Liver (tissue), 9 donors: ENCODE data around the gene TMEM178B. TPM values are rescaled to one million over a fixed set of nuclear protein-coding genes. Genes with fewer than 3 reads are reported as not detected.
"Not testable (repeated sequence)": the region's sequence is repeated elsewhere in the genome, so short reads cannot be mapped to it uniquely, and the experiment has no call there.

ENCODE experiments used
- DNase-seq: peaks from one replicate; pipeline ENCODE4 v3.0.0-alpha.2; 2017; ENCODE audit warnings: low spot score
- H3K27ac ChIP-seq, 2 donors: one replicate each; pipeline ENCODE4 v1.7.0; 2013; ENCODE audit warnings: inconsistent platforms in 2 of 2, low read length in 2 of 2, control low read depth in 1 of 2, low read depth in 1 of 2, mild to moderate bottlenecking in 1 of 2
- H3K27me3 ChIP-seq, 4 donors: one replicate each; pipeline versions ENCODE4 v1.6.1 to v1.7.0; 2013; ENCODE audit warnings: low read length in 3 of 4, inconsistent platforms in 1 of 4, mild to moderate bottlenecking in 1 of 4, moderate library complexity in 1 of 4; ENCODE audit not compliant: control insufficient read depth in 4 of 4, insufficient read depth in 4 of 4
- H3K36me3 ChIP-seq, 4 donors: one replicate each; pipeline versions ENCODE4 v1.6.1 to v1.7.0; 2013; ENCODE audit warnings: low read length in 3 of 4, mild to moderate bottlenecking in 3 of 4, low read depth in 1 of 4, moderate library complexity in 1 of 4; ENCODE audit not compliant: control insufficient read depth in 4 of 4, insufficient read depth in 3 of 4
- H3K4me1 ChIP-seq, 4 donors: one replicate each; pipeline versions ENCODE4 v1.6.1 to v1.7.0; 2013; ENCODE audit warnings: low read length in 3 of 4, mild to moderate bottlenecking in 3 of 4, moderate library complexity in 1 of 4; ENCODE audit not compliant: control insufficient read depth in 4 of 4, insufficient read depth in 4 of 4
- H3K4me3 ChIP-seq, 3 donors: one replicate each; pipeline versions ENCODE4 v1.6.1 to v1.7.0; 2013; ENCODE audit warnings: low read length in 3 of 3, control low read depth in 1 of 3, low read depth in 1 of 3, mild to moderate bottlenecking in 1 of 3
- H3K9ac ChIP-seq, 2 donors: one replicate each; pipeline ENCODE4 v1.7.0; 2013; ENCODE audit warnings: low read length in 2 of 2, mild to moderate bottlenecking in 2 of 2, moderate library complexity in 2 of 2, control low read depth in 1 of 2, low read depth in 1 of 2
- H3K9me3 ChIP-seq, 4 donors: one replicate each; pipeline versions ENCODE4 v1.6.1 to v1.7.0; 2013; ENCODE audit warnings: low read length in 3 of 4; ENCODE audit not compliant: control insufficient read depth in 4 of 4
- FOXA1 ChIP-seq: IDR thresholded peaks from 2 replicates; pipeline ENCODE4 v1.6.1; 2016; ENCODE audit warnings: antibody characterized with exemption
- GABPA ChIP-seq, 2 donors: IDR thresholded peaks in 1 of 2; conservative IDR thresholded peaks in 1 of 2; 2 replicates each; pipeline ENCODE4 v1.6.1; 2016; ENCODE audit warnings: antibody characterized with exemption in 2 of 2, mild to moderate bottlenecking in 1 of 2, moderate library complexity in 1 of 2
- HNF4A ChIP-seq, 2 donors: conservative IDR thresholded peaks; 2 replicates each; pipeline ENCODE4 v1.6.1; 2016; ENCODE audit warnings: antibody characterized with exemption in 2 of 2, mild to moderate bottlenecking in 2 of 2
- HNF4G ChIP-seq: IDR thresholded peaks from 2 replicates; pipeline ENCODE4 v1.6.1; 2016; ENCODE audit warnings: antibody characterized with exemption
- JUND ChIP-seq, 2 donors: IDR thresholded peaks; 2 replicates each; pipeline ENCODE4 v1.6.1; 2016; ENCODE audit warnings: antibody characterized with exemption in 2 of 2
- MAX ChIP-seq: IDR thresholded peaks from 2 replicates; pipeline ENCODE4 v1.6.1; 2016; ENCODE audit warnings: antibody characterized with exemption
- NR2F2 ChIP-seq: IDR thresholded peaks from 2 replicates; pipeline ENCODE4 v1.6.1; 2016; ENCODE audit warnings: antibody characterized with exemption
- REST ChIP-seq: IDR thresholded peaks from 2 replicates; pipeline ENCODE4 v1.6.1; 2016; ENCODE audit warnings: antibody characterized with exemption, mild to moderate bottlenecking
- RXRA ChIP-seq, 2 donors: IDR thresholded peaks; 2 replicates each; pipeline ENCODE4 v1.6.1; 2017 to 2018; ENCODE audit warnings: antibody characterized with exemption in 2 of 2, mild to moderate bottlenecking in 1 of 2
- SP1 ChIP-seq: IDR thresholded peaks from 2 replicates; pipeline ENCODE4 v1.6.1; 2018; ENCODE audit warnings: antibody characterized with exemption, mild to moderate bottlenecking
- TAF1 ChIP-seq: conservative IDR thresholded peaks from 2 replicates; pipeline ENCODE4 v1.6.1; 2016; ENCODE audit warnings: antibody characterized with exemption, mild to moderate bottlenecking
- YY1 ChIP-seq: IDR thresholded peaks from 2 replicates; pipeline ENCODE4 v1.6.1; 2016; ENCODE audit warnings: antibody characterized with exemption, mild to moderate bottlenecking
- WGBS: extraction: QIAGEN DNeasy Blood & Tissue Kit; methylation state at CpG from one replicate; pipeline ENCODE4 v1.1.7; 2013; 5-methylcytosine and 5-hydroxymethylcytosine counted together
- polyA plus RNA-seq, 2 donors: library from polyadenylated mRNA; stranded (reverse) in 1 of 2; unstranded in 1 of 2; fragments of 200-250 nt in 1 of 2; fragments of >200 nt in 1 of 2; fragmentation: Nextera tagmentation in 1 of 2; extraction: Ambion mirVana in 1 of 2; gene quantifications; one replicate each; pipeline versions ENCODE4 v1.2.1 to v1.2.3, GENCODE V29; 2013 to 2015
- total RNA-seq, 2 donors: library from RNA; depleted of rRNA; stranded (reverse); fragments of >200 nt; gene quantifications; one replicate each; pipeline ENCODE4 v1.2.3, GENCODE V29; 2014
- donor health status: healthy.
- donor health status: healthy.
- donor health status: healthy.
- donor health status: healthy.
- donor health status: healthy.

The TMEM178B gene
- total and polyA plus RNA-seq, 4 donors, result under 0.01 to 0.02 (median under 0.01) TPM; not detected in 1

DNA sequence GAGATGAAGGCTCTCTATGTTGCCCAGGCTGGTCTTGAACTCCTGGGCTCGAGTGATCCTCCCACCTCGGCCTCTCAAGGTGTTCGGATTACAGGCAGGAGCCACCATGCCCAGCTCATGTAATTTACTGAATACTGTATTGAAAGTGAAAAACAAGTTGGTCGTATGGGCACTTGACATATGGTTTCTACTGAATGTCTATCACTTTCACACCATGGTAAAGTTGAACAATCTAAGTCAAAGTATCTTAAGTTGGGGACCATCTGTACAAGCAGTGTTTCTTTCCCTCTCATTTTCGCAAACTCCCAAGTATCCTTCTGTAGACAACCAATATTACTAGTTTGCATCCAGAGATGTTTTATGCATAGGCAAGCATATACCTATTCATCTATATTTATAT is 116.6 kb downstream of the TMEM178B start:
- WGBS, result 84% methylated on average over 5 of the region's 5 CpGs
- H3K9ac ChIP-seq, result no peak overlapping the region
- no peak overlapping the region for H3K27ac ChIP-seq
- no peaks in the 10 kb centered on the region for H3K27me3 ChIP-seq
- H3K36me3 ChIP-seq, result no peaks in the 10 kb centered on the region
- no peak overlapping the region for H3K4me3 ChIP-seq
- no peaks in the 10 kb centered on the region for H3K4me1 ChIP-seq
- TF ChIP-seq HNF4A (conservative IDR thresholded peaks at IDR 0.05), result no peak
- TF ChIP-seq TAF1, result no peak
- no peak for TF ChIP-seq JUND (IDR thresholded peaks at IDR 0.05)
- H3K9me3 ChIP-seq, result no peaks in the 10 kb centered on the region
- DNase-seq, result no peak

DNA sequence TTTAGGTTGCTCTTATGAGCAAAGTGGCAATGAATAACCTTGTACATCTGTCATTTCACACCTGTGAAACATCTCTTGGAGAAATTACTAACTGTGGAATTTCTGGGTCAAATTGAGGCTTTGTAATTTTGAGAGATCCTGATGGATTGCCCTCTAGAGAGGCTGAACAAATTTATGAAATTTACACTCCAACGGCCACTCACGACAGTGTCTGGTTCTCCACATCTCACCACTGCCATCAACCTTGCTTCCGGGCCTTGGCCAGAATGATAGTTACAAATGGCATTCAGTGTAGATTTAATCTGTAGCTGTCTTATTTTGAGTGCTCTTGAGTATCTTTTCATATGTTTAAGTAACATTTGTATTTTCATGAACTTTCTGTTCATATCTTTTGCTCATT is 117.4 kb downstream of the TMEM178B start:
- Histone ChIP-seq H3K9me3 (no peaks in the 10 kb centered on the region), H3K27me3 (no peaks in the 10 kb centered on the region), H3K27ac (no peak overlapping the region), H3K4me1 (no peaks in the 10 kb centered on the region), H3K4me3 (no peak overlapping the region), H3K36me3 (no peaks in the 10 kb centered on the region), H3K9ac (no peak overlapping the region)
- DNase-seq, result no peak
- 93% methylated on average over 3 of the region's 3 CpGs for WGBS
- TF ChIP-seq RXRA (IDR thresholded peaks at IDR 0.05), result no peak
- TF ChIP-seq HNF4A (conservative IDR thresholded peaks at IDR 0.05), result no peak
- TF ChIP-seq GABPA (IDR thresholded peaks at IDR 0.05 in 1 of 2, conservative IDR thresholded peaks at IDR 0.05 in 1 of 2), result no peak
- TF ChIP-seq FOXA1, result no peak
- no peak for TF ChIP-seq REST
- no peak for TF ChIP-seq SP1
- no peak for TF ChIP-seq MAX
- no peak for TF ChIP-seq JUND (IDR thresholded peaks at IDR 0.05)

GRCh38 chr7:141193066-141193465 is 119.2 kb downstream of the TMEM178B start:
- no peaks in the 10 kb centered on the region for H3K9me3 ChIP-seq
- no peak for DNase-seq
- H3K4me1 ChIP-seq, result no peaks in the 10 kb centered on the region
- no peaks in the 10 kb centered on the region for H3K27me3 ChIP-seq
- 70% methylated on average over 4 of the region's 4 CpGs for WGBS
- no peak overlapping the region for H3K27ac ChIP-seq
- TF ChIP-seq NR2F2, result no peak
- TF ChIP-seq HNF4G, result no peak
- TF ChIP-seq FOXA1, result no peak
- no peak for TF ChIP-seq GABPA (IDR thresholded peaks at IDR 0.05 in 1 of 2, conservative IDR thresholded peaks at IDR 0.05 in 1 of 2)
- TF ChIP-seq YY1, result no peak
- no peak for TF ChIP-seq HNF4A (conservative IDR thresholded peaks at IDR 0.05)
- no peak overlapping the region for H3K9ac ChIP-seq
- no peak overlapping the region for H3K4me3 ChIP-seq
- H3K36me3 ChIP-seq, result no peaks in the 10 kb centered on the region

DNA sequence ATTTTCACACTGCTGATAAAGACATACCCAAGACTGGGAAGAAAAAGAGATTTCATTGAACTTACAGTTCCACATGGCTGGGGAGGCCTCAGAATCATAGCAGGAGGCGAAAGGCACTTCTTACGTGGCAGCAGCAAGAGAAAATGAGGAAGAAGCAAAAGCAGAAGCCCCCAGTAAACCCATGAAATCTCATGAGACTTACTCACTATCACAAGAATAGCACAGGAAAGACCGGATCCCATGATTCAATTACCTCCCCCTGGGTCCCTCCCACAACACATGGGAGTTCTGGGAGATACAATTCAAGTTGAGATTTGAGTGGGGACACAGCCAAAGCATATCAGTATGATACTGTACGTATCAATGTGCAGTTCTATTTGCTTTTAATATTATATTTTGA is 121.9 kb downstream of the TMEM178B start:
- H3K9ac ChIP-seq, H3K27me3 ChIP-seq, H3K4me3 ChIP-seq, H3K4me1 ChIP-seq, H3K27ac ChIP-seq, H3K9me3 ChIP-seq, H3K36me3 ChIP-seq, DNase-seq: not testable (repeated sequence)
- 80% methylated on average over 4 of the region's 4 CpGs for WGBS
